Measurements from ENCODE around the gene GPR137. TPM values are rescaled to one million over a fixed set of nuclear protein-coding genes. Genes with fewer than 3 reads are reported as not detected.

GPR137 gene
- total RNA-seq, 1 experiment from 2014 or later, result 51.8 TPM

GRCh38 chr11:64243236-64243854 is 42.3 kb upstream of the GPR137 start (continued):
- TF ChIP-seq ZNF532 (CRISPR knock-in tag; IDR thresholded peaks at IDR 0.05; ENCODE audit: borderline replicate concordance), result 0 out of 2 replicates have a peak, but pooled peaks have one; percentile 18

- DNase-seq (ENCODE audit: low spot score) (no peak), ATAC-seq (no peak)
- H3K36me3 Mint-ChIP-seq, result peaks cover 8% of the 10 kb centered on the region
- no peaks in the 10 kb centered on the region for H3K27me3 Mint-ChIP-seq (ENCODE audit: low read depth)
- H3K4me1 Mint-ChIP-seq, result peaks cover 44% of the 10 kb centered on the region
- peak overlapping the region; percentile 88 for H3K4me3 Mint-ChIP-seq
- TF ChIP-seq ZNF425 (CRISPR knock-in tag; conservative IDR thresholded peaks at IDR 0.05) (0 out of 2 replicates have a peak, but pooled peaks have one; percentile 30), ZNF317 (CRISPR knock-in tag; IDR thresholded peaks at IDR 0.05; ENCODE audit: borderline replicate concordance, low read depth) (no peak)
- POLR2A ChIA-PET, result interaction anchor here (0.6 to 1.8 kb wide), 6 partner anchors 15 to 1484 kb away, joined by 3 to 6 read pairs (median 4); partner anchors contain the start of gene TRPT1
- no peaks in the 10 kb centered on the region for H3K9me3 Mint-ChIP-seq
- peak overlapping the region; percentile 83 for H3K27ac Mint-ChIP-seq
- CTCF ChIA-PET, result interaction anchor here (1.1 to 3.8 kb wide), 6 partner anchors 7 to 111 kb away, joined by 4 to 50 read pairs (median 10); partner anchors contain the start of gene PLCB3
Observed at GRCh38 chr11:64244107-64244506, 41.5 kb upstream of the GPR137 start.

- Mint-ChIP-seq H3K27ac (no peak overlapping the region), H3K36me3 (peaks cover 8% of the 10 kb centered on the region), H3K9me3 (no peaks in the 10 kb centered on the region), H3K4me1 (peaks cover 51% of the 10 kb centered on the region), H3K4me3 (peak overlapping the region; percentile 85), H3K27me3 (ENCODE audit: low read depth) (no peaks in the 10 kb centered on the region)
- ChIA-PET POLR2A (interaction anchor here (0.8 to 1.9 kb wide), 5 partner anchors 22 to 96 kb away, joined by 3 to 6 read pairs (median 4); partner anchors contain the start of genes ESRRA and STIP1), CTCF (interaction anchor here (1.9 to 3.2 kb wide), 5 partner anchors 19 to 110 kb away, joined by 5 to 14 read pairs (median 8); partner anchors contain the start of genes NUDT22 and TRPT1)
- ATAC-seq, result no peak
- DNase-seq (ENCODE audit: low spot score), result no peak
- no peak for TF ChIP-seq MLX (CRISPR knock-in tag; IDR thresholded peaks at IDR 0.05)
- no peak for TF ChIP-seq SOX15 (CRISPR knock-in tag; IDR thresholded peaks at IDR 0.05)
- no peak for TF ChIP-seq MXD4 (CRISPR knock-in tag; IDR thresholded peaks at IDR 0.05; ENCODE audit: borderline replicate concordance)
- no peak for TF ChIP-seq GTF2I (CRISPR knock-in tag; conservative IDR thresholded peaks at IDR 0.05)
- TF ChIP-seq IRF2 (CRISPR knock-in tag; IDR thresholded peaks at IDR 0.05; ENCODE audit: borderline replicate concordance, low read depth), result no peak
- TF ChIP-seq ZNF232 (CRISPR knock-in tag; IDR thresholded peaks at IDR 0.05), result no peak
- 0 out of 2 replicates have a peak, but pooled peaks have one; percentile 23 for TF ChIP-seq ETV6 (CRISPR knock-in tag; IDR thresholded peaks at IDR 0.05)
- TF ChIP-seq SMAD4 (CRISPR knock-in tag; IDR thresholded peaks at IDR 0.05), result no peak
- TF ChIP-seq CTCF (IDR thresholded peaks at IDR 0.05), result no peak
- TF ChIP-seq PRDM15 (CRISPR knock-in tag; IDR thresholded peaks at IDR 0.05), result no peak
- no peak for TF ChIP-seq OVOL2 (CRISPR knock-in tag; IDR thresholded peaks at IDR 0.05; ENCODE audit: borderline replicate concordance)
- TF ChIP-seq FOXK1 (CRISPR knock-in tag; IDR thresholded peaks at IDR 0.05), result 0 out of 2 replicates have a peak, but pooled peaks have one; percentile 38
- TF ChIP-seq PREB (CRISPR knock-in tag; IDR thresholded peaks at IDR 0.05; ENCODE audit: borderline replicate concordance), result no peak
- no peak for TF ChIP-seq CREM (CRISPR knock-in tag; IDR thresholded peaks at IDR 0.05)
Observed at GRCh38 chr11:64244966-64245365, 40.7 kb upstream of the GPR137 start.
